ENCODE results near the gene HSF2BP. TPM values are rescaled to one million over a fixed set of nuclear protein-coding genes. Genes with fewer than 3 reads are reported as not detected.

Gene HSF2BP
- polyA plus RNA-seq, 1 donor (not counting 4 experiments of a cell fraction or from before 2014, with no cell fraction given): 6.1 TPM

- no peak for FAIRE-seq
- H3K27ac ChIP-seq (ENCODE audit: control insufficient read depth, insufficient read depth, low read length): no peak overlapping the region
Observed at GRCh38 chr21:43588957-43589356, 70.3 kb downstream of the HSF2BP start.

GRCh38 chr21:43585924-43586413, 73.3 kb downstream of the HSF2BP start:
- Histone ChIP-seq H3K9ac (ENCODE audit: control insufficient read depth, extremely low read depth, insufficient read depth, low read length) (peak overlapping the region; percentile 74), H3K9me3 (ENCODE audit: control insufficient read depth, low read depth, low read length) (no peaks in the 10 kb centered on the region), H3K27ac (ENCODE audit: control insufficient read depth, insufficient read depth, low read length) (peak overlapping the region; percentile 97), H3K79me2 (ENCODE audit: control insufficient read depth, insufficient read depth, low read length) (peaks cover 8% of the 10 kb centered on the region), H3K27me3 (ENCODE audit: control insufficient read depth, extremely low read depth, insufficient read depth, low read length) (no peaks in the 10 kb centered on the region), H3K4me1 (ENCODE audit: control insufficient read depth, extremely low read depth, insufficient read depth, low read length) (peaks cover 42% of the 10 kb centered on the region), H2AFZ (ENCODE audit: control insufficient read depth, low read length) (no peak overlapping the region), H3K4me3 (ENCODE audit: control insufficient read depth in 2 of 3, extremely low read depth in 1 of 3, insufficient read depth in 2 of 3, low read depth in 1 of 3, low read length in 3 of 3) (no peak overlapping the region), H3K4me2 (ENCODE audit: control insufficient read depth, extremely low read depth, insufficient read depth, low read depth, low read length) (peak overlapping the region; percentile 65), H4K20me1 (ENCODE audit: control insufficient read depth, extremely low read depth, insufficient read depth, low read length) (no peaks in the 10 kb centered on the region), H3K9me1 (ENCODE audit: control insufficient read depth, extremely low read depth, insufficient read depth, low read length) (no peaks in the 10 kb centered on the region), H3K36me3 (ENCODE audit: control insufficient read depth in 2 of 2, extremely low read depth in 1 of 2, insufficient read depth in 2 of 2, low read length in 2 of 2) (peaks cover 0 to 1% of the 10 kb centered on the region in 2 experiments)
- dilution Hi-C loops (cut with MboI; ENCODE audit: extremely low pct_ligation_motif_present, low sequenced_read_pairs): no loop called here
- FAIRE-seq (peak; percentile 97), DNase-seq (ENCODE audit: low read depth, low spot score) (peak; percentile 93)
- TF ChIP-seq CTCF (optimal IDR thresholded peaks at IDR 0.05 in 1 of 3, IDR thresholded peaks at IDR 0.05 in 1 of 3, conservative IDR thresholded peaks at IDR 0.05 in 1 of 3; ENCODE audit: extremely low read depth in 1 of 3, insufficient read depth in 2 of 3, low read length in 3 of 3): no peak
- TF ChIP-seq EZH2 (IDR thresholded peaks at IDR 0.05; ENCODE audit: low read length): no peak

More at GRCh38 chr21:43588957-43589356, 70.3 kb downstream of the HSF2BP start:
- dilution Hi-C loops (cut with MboI; ENCODE audit: extremely low pct_ligation_motif_present, low sequenced_read_pairs): no loop called here
- no peak for TF ChIP-seq EZH2 (IDR thresholded peaks at IDR 0.05; ENCODE audit: low read length)
- Histone ChIP-seq H3K27me3 (ENCODE audit: control insufficient read depth, extremely low read depth, insufficient read depth, low read length) (no peaks in the 10 kb centered on the region), H3K9ac (ENCODE audit: control insufficient read depth, extremely low read depth, insufficient read depth, low read length) (no peak overlapping the region), H3K9me3 (ENCODE audit: control insufficient read depth, low read depth, low read length) (no peaks in the 10 kb centered on the region), H4K20me1 (ENCODE audit: control insufficient read depth, extremely low read depth, insufficient read depth, low read length) (no peaks in the 10 kb centered on the region), H3K9me1 (ENCODE audit: control insufficient read depth, extremely low read depth, insufficient read depth, low read length) (no peaks in the 10 kb centered on the region), H3K4me1 (ENCODE audit: control insufficient read depth, extremely low read depth, insufficient read depth, low read length) (peaks cover 42% of the 10 kb centered on the region), H3K79me2 (ENCODE audit: control insufficient read depth, insufficient read depth, low read length) (peaks cover 8% of the 10 kb centered on the region), H3K4me3 (ENCODE audit: control insufficient read depth in 2 of 3, extremely low read depth in 1 of 3, insufficient read depth in 2 of 3, low read depth in 1 of 3, low read length in 3 of 3) (no peak overlapping the region), H2AFZ (ENCODE audit: control insufficient read depth, low read length) (no peak overlapping the region), H3K36me3 (ENCODE audit: control insufficient read depth in 2 of 2, extremely low read depth in 1 of 2, insufficient read depth in 2 of 2, low read length in 2 of 2) (peaks cover 0 to 1% of the 10 kb centered on the region in 2 experiments), H3K4me2 (ENCODE audit: control insufficient read depth, extremely low read depth, insufficient read depth, low read depth, low read length) (no peak overlapping the region)
- no peak for DNase-seq (ENCODE audit: low read depth, low spot score)

- no peak for FAIRE-seq
Observed at GRCh38 chr21:43585514-43585913, 73.8 kb downstream of the HSF2BP start.

More at GRCh38 chr21:43585514-43585913, 73.8 kb downstream of the HSF2BP start:
- peak overlapping the region; percentile 65 for H3K4me2 ChIP-seq (ENCODE audit: control insufficient read depth, extremely low read depth, insufficient read depth, low read depth, low read length)
- DNase-seq (ENCODE audit: low read depth, low spot score): no peak
- H3K4me3 ChIP-seq (ENCODE audit: control insufficient read depth in 2 of 3, extremely low read depth in 1 of 3, insufficient read depth in 2 of 3, low read depth in 1 of 3, low read length in 3 of 3): no peak overlapping the region
- no peaks in the 10 kb centered on the region for H3K9me1 ChIP-seq (ENCODE audit: control insufficient read depth, extremely low read depth, insufficient read depth, low read length)
- no peaks in the 10 kb centered on the region for H3K27me3 ChIP-seq (ENCODE audit: control insufficient read depth, extremely low read depth, insufficient read depth, low read length)
- H3K79me2 ChIP-seq (ENCODE audit: control insufficient read depth, insufficient read depth, low read length): peaks cover 8% of the 10 kb centered on the region
- peak overlapping the region; percentile 62 for H3K9ac ChIP-seq (ENCODE audit: control insufficient read depth, extremely low read depth, insufficient read depth, low read length)
- dilution Hi-C loops (cut with MboI; ENCODE audit: extremely low pct_ligation_motif_present, low sequenced_read_pairs): no loop called here
- peaks cover 39% of the 10 kb centered on the region for H3K4me1 ChIP-seq (ENCODE audit: control insufficient read depth, extremely low read depth, insufficient read depth, low read length)
- no peaks in the 10 kb centered on the region for H4K20me1 ChIP-seq (ENCODE audit: control insufficient read depth, extremely low read depth, insufficient read depth, low read length)
- H3K9me3 ChIP-seq (ENCODE audit: control insufficient read depth, low read depth, low read length): no peaks in the 10 kb centered on the region
- peaks cover 0 to 1% of the 10 kb centered on the region in 2 experiments for H3K36me3 ChIP-seq (ENCODE audit: control insufficient read depth in 2 of 2, extremely low read depth in 1 of 2, insufficient read depth in 2 of 2, low read length in 2 of 2)
- H2AFZ ChIP-seq (ENCODE audit: control insufficient read depth, low read length): no peak overlapping the region
- no peak for TF ChIP-seq EZH2 (IDR thresholded peaks at IDR 0.05; ENCODE audit: low read length)
- no peak for TF ChIP-seq CTCF (optimal IDR thresholded peaks at IDR 0.05 in 1 of 3, IDR thresholded peaks at IDR 0.05 in 1 of 3, conservative IDR thresholded peaks at IDR 0.05 in 1 of 3; ENCODE audit: extremely low read depth in 1 of 3, insufficient read depth in 2 of 3, low read length in 3 of 3)
- peak overlapping the region; percentile 97 for H3K27ac ChIP-seq (ENCODE audit: control insufficient read depth, insufficient read depth, low read length)
